WI38 (cell line): Measurements from ENCODE around the gene CAPN3.
"Not testable (repeated sequence)": the region's sequence is repeated elsewhere in the genome, so short reads cannot be mapped to it uniquely, and the experiment has no call there.

Experiments
- H3K4me3 ChIP-seq: 2 replicates; pipeline ENCODE4 v1.5.1; 2011; ENCODE audit warnings: low read depth, mild to moderate bottlenecking, control low read depth, low read length
- CTCF ChIP-seq: IDR thresholded peaks from 2 replicates; pipeline ENCODE4 v1.5.1; 2012; ENCODE audit warnings: low read depth, mild to moderate bottlenecking, control low read depth, low read length

CAPN3 gene

DNA sequence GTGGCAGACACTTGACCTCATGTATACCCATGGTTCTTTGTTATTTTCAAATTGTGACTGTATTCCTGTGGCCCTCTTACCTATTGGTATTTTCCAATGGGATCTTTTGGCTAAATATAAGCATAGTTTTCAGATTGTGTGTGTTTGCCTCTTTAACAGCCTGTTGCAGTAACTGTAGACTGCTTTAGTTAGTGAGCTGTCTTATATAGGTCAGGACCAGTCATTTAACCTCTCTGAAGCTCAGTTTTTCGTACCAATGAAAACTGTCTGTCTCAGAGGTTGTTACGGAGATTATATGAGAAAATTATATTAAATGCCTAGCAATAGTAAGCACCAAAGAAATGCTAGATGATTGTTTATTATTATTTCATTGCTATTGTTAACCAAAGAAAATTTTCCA lies 29.3 kb upstream of the CAPN3 start:
- TF ChIP-seq CTCF: no peak
- H3K4me3 ChIP-seq: no peak overlapping the region

- TF ChIP-seq CTCF: no peak
- no peak overlapping the region for H3K4me3 ChIP-seq
These were observed 28.1 kb upstream of the CAPN3 start for GRCh38 chr15:42331235-42331634.

- H3K4me3 ChIP-seq: no peak overlapping the region
- TF ChIP-seq CTCF: no peak
These were observed 27.0 kb upstream of the CAPN3 start for GRCh38 chr15:42332331-42332730.

DNA sequence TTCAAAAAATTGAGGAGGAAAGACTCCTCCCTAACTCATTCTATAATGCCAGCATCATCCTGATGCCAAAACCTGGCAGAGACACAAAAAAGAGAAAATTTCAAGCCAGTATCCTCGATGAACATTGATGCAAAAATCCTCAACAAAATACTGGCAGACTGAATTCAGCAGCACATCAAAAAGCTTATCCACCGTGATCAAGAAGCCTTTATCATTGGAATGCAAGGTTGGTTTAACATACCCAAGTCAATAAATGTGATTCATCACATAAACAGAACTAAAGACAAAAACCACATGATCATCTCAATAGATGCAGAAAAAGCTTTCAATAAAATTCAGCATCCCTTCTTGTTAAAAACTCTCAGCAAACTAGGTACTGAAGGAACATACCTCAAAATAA lies 24.2 kb upstream of the CAPN3 start:
- H3K4me3 ChIP-seq: no peak overlapping the region
- no peak for TF ChIP-seq CTCF

GRCh38 chr15:42336650-42337049 lies 22.7 kb upstream of the CAPN3 start:
- not testable (repeated sequence) for H3K4me3 ChIP-seq

DNA sequence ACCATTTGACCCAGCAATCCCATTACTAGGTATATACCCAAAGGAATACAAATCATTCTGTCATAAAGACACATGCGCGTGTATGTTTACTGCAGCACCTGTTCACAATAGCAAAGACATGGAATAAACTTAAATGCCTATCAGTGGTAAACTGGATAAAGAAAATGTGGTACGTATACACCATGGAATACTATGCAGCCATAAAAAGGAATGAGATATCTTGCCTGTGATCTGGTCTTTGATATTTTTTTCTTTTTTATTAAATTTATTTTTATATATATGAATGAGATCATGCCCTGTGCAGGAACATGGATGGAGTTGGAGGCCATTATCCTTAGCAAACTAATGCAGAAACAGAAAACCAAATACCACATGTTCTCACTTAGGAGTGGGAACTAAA lies 22.2 kb upstream of the CAPN3 start:
- H3K4me3 ChIP-seq: not testable (repeated sequence)

DNA sequence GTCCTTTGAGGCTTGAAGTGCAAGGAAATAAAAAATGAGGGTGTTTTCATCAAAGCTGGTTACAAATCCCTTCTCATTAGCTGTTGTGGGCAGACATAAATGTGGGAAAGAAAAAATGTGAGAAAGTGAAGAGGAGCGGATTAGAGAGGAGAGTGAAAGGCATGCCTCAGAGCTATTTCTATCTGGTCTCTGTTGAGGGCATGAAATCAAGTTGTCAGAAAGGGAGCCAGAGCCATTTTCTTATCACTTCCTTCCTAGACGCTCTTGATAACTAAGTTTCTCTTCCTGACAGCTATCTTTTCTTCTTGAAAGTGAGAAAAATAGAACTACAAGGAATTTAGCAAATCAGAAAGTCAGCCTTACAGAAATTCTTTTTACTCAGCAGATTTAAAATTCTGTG lies 20.8 kb upstream of the CAPN3 start:
- H3K4me3 ChIP-seq: no peak overlapping the region
- TF ChIP-seq CTCF: no peak

GRCh38 chr15:42343596-42344232 lies 15.6 kb upstream of the CAPN3 start:
- no peak for TF ChIP-seq CTCF
- H3K4me3 ChIP-seq: no peak overlapping the region

DNA sequence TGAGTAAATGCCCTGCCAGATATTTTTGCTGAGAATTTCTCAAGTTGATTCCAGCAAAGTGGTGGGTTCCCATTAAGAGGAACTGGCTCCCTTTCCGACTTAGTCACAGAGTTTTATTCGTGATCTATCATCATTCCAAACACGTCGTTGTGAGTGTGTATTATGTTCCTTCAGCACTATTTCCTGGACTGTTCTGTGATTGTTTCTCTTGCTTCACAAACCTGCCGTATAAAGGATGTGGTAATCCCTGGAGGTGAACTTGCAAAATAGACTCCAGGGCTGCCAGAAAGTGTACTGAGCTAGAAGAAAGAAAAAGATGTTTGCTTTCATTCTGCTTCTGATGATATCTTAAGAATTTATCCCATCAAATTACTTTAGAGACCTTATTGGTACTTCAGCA lies 14.5 kb upstream of the CAPN3 start:
- TF ChIP-seq CTCF: no peak
- no peak overlapping the region for H3K4me3 ChIP-seq
